Activated naive CD4-positive, alpha-beta T cell (primary cell): Measurements from ENCODE around the gene DYNLT4.
A peak's percentile ranks its signal among the peaks of the same experiment; 100 is the strongest.
"Not testable (repeated sequence)": the region's sequence is repeated elsewhere in the genome, so short reads cannot be mapped to it uniquely, and the experiment has no call there.

Experiments used
- DNase-seq, 4 experiments: peaks; one replicate each; lab custom pipeline; 2025; lab: John Stamatoyannopoulos, UW

The DYNLT4 gene

DNA sequence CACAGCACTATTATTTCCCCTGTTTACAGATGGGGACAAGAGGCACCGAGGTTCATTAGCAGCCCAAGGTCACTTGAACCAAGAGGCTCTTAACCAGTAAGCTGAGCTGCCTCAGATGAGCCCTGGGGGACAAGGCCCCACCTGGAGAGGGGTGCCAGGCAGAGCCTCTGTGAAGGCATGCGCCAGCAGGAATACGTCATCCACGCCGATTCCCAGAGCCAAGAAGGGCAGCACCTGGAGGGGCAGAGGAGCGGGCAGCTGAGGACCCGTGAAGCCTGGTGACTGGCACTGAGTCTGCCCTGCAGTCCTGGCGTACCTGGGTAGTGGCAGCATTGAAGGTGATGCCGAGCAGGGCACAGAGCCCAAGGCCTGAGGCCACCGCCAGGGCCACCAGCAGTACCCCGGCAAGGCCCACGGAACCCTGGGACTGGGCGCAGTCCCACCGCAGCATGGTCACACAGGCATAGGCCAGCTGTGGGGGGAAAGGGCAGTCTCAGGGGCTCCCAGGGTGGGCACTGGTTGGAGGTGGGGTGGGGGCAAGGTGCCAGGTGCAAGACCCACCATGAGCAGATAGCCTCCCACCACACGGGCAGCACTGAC lies 21.8 kb upstream of the DYNLT4 start:
- DNase-seq, result no peak

DNA sequence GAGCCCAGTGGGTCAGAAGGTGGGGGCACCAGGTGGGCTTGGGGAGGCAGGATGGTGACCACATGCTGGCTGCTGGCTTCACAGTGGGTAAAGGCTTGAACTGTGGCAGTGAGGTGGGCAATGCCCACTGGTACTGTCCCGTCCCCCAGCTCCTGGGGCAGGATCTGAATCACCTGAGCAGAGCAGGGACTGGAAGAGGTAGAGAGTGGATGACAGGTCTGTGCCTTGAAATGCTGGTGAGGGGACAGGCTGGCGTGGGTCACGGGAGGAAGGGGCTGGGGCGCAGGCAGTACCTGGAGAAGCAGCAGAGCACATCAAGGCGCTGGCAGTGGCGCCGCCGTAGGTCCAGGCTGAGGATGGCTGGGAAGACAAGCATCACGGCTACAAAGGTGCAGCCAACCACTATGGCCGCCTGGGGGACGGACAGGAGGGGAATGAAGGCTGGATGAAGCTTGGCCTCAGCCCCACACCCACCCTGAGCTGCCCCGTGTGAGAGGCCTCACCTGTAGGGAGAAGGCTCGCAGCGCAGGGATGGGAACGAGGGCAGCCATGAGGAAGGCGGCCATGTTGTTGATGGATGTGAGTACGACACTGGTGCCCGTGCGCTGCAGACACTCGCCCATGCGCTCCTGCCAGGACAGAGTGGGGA lies 21.0 kb upstream of the DYNLT4 start:
- DNase-seq, result no peak

DNA sequence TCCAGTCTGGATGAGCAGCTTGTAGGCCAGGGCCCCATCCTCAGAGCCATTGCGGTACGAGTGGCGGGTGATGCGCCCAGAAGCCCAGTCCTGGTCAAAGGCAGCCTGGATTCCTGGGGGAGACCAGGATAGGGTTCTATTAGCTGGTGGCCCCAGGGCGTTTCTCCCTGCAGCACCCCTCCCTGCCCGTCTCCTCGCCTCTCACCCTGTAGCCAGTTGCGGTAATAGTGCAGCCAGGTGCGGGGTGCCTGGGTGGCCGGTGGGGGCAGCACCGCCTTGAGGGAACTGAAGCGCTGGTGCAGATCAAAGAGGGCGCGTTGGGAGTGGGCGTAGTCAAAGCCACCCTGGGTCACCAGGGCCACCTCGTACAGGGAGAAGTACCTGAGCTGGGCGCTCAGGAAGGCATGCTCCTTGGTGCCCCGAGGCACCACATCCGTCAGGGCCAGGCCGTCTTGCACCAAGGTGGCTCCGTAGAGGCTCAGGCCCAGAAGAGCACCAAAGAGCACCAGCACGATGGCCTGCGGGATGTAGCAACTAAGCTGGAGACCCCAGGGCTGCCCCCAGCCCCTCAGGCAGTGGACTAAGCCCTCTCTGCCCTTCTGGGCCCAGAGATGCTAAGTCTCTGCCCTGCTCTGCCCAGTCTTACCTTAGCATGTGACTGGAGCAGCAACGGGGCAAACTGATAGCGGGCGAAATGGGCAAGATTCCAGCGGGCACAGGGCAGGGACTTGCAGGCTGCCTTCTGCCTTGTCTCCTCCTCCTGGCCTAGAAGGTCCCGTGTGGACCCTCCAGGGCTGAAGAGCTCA lies 20.2 kb upstream of the DYNLT4 start:
- DNase-seq, result no peak

DNA sequence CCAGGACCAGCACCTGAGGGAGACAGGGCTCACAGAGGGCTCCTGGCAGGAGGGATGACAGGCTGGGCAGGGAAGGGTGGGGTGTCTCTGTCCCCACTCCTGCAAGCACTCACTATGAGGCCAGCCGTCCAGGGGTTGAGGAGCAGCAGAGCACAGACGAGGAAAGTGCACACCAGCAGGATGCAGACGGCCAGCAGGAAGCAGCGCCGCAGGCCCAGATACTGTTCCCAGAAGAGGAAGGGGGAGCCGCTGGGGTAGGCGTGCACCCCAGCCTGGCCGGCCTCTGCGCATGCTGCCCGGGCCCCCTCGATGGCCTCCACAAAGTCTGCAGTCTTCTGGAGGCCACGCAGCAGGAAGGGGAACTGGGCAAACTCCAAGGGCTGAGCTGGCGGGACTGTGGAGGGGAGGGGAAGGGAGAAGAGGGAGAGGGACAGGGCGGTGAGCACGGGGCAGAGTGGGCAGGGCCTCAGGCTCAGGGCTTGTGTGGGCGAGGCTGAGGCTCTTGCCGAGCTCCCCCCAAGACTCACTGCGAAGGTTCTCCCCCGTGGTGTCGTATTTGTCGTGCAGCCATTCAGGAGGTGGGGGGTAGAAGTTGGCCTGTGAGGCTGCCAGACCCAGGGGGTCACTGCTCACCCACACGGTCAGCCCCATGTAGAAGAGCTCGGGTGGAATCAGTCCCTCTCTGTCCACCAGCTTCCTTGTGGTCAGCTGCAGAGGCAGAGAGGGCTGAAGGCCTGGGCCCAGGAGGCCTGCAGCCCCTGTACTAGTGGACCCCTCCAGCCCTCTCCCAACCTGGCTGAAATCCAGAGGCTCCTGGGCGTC lies 19.4 kb upstream of the DYNLT4 start:
- DNase-seq, result no peak

- DNase-seq, result not testable (repeated sequence)
These were observed 17.2 kb upstream of the DYNLT4 start for GRCh38 chr1:44824392-44824791.

DNA sequence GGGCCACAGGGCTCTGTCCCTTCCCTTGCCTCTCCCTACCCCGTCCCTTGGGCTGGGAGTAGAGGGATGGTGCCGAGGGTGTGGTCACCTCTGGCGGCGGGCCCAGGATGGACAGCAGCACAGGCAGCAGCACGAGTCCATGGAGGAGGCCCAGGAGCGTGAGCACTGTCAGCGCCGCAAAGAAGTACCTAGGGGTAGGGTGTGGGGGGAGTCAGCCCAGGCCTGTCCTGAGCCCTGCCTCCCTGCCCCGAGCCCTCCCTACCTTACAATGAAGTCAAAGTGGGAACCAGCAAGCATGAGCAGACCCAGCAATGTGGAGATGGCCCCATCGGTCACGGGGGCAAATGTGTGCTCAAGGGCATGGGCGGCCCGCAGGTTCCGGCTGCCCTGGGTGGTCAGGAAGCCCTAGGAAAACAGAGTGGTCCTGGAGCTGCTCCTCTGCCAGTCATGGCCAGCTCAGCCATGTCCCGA lies 15.9 kb upstream of the DYNLT4 start:
- DNase-seq, result no peak

GRCh38 chr1:44822131-44822701 lies 15.1 kb upstream of the DYNLT4 start:
- no peak for DNase-seq

DNA sequence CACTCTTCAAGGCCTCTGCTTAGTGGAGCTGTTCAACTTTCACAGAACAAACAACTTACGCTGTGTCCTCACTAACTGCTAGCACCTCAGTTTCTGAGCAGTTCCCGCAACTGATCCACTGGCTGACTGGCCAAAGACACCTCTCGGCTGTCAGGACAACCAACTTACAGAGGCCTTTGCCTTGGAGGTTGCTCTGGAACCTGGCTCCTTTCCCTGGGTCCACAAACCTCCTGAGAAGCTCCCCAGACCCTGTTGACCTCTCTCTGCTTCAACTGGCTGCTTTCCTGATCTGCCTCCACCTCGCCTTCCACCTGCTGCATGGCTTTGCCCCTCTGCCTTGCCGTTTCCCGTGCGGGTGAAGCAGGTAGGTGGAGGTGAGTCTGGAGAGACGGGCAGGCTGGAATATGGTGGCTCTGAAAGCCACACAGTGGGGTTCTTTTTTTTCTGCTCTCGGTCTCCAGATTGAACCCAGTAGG lies 14.1 kb upstream of the DYNLT4 start:
- DNase-seq, result no peak

GRCh38 chr1:44820328-44821239 lies 13.4 kb upstream of the DYNLT4 start:
- no peak for DNase-seq

DNA sequence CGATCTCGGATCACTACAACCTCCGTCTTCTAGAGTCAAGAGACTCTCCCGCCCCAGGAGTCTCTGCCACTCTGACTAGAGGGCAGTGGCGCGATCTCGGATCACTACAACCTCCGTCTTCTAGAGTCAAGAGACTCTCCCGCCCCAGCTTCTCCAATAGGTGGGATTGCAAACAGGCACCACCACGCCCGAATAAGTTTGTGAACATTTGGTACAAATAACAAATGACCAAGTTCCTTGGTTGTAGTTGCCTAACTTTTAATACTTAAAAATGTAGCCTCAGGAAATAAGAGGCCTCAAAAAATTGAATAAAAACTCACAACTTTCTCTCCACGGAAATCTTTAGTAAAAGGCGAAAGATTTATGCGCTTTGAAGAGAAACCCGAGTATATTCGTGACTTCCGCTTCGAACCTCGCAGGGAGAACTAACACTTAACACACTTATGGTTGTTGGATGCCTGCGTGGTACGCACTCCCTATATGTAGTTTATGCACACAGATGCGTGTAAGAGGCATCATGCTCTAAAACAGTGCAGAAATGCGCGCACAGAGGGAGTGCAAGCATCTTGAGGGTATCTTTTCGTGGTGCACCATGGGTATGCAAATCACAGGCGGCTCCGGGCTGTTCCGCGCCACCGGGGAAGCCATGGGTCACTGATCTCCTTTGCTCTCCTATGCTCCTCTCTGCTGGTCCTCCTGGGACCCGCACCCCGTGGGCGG lies 12.6 kb upstream of the DYNLT4 start:
- DNase-seq, result peak; percentile 64 to 74 (median 72)

GRCh38 chr1:44819196-44819607 lies 12.1 kb upstream of the DYNLT4 start:
- no peak for DNase-seq

GRCh38 chr1:44817771-44818495 lies 10.8 kb upstream of the DYNLT4 start:
- no peak for DNase-seq

GRCh38 chr1:44817307-44817706 lies 10.2 kb upstream of the DYNLT4 start:
- DNase-seq, result no peak

DNA sequence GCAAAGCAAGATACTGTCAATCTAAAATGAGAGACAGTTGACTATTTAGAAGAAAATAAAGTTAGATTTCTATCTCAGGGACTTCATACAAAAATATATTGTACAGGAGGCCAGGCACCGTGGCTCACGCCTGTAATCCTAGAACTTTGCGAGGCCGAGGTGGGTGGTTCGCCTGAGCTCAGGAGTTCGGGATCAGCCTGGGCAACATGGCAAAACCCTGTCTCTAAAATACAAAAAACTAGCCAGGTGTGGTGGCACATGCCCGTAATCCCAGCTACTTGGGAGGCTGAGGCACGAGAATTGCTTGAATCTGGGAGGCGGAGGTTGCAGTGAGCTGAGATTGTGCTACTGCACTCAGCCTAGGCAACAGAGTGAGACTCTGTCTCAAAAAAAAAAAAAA lies 8.8 kb upstream of the DYNLT4 start:
- not testable (repeated sequence) for DNase-seq

DNA sequence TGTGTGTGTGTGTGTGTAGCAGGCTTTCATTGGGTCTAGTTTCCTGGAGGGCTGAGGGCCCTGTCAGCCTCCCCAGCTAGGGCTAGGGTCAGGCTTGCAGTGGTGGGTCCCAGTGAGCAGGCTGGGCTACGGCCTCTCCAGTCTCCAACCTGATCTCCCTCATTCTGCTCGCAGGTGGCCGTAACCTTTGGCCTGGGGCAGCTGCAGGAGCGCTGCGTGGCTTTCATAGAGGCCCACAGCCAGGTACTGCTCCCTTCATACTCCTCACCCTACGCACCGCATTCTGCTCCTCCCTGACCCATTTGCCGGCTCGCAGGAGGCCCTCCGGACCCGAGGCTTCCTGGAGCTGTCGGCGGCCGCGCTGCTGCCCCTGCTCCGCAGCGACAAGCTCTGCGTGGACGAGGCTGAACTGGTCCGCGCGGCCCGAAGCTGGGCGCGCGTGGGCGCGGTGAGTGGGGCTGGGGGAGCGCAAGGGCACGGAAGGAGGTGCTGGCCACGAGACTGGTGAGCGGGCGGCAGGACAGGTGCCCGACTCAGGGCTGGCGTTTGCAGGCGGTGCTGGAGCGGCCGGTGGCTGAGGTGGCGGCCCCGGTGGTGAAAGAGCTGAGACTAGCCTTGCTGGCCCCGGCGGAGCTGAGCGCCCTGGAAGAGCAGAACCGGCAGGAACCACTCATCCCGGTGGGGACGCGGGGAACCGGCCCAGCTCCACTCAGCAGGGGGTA lies 5.8 kb upstream of the DYNLT4 start:
- DNase-seq, result no peak

GRCh38 chr1:44811234-44811633 lies 4.1 kb upstream of the DYNLT4 start:
- DNase-seq, result no peak

GRCh38 chr1:44810762-44811105 lies 3.6 kb upstream of the DYNLT4 start:
- DNase-seq, result not testable (repeated sequence)

DNA sequence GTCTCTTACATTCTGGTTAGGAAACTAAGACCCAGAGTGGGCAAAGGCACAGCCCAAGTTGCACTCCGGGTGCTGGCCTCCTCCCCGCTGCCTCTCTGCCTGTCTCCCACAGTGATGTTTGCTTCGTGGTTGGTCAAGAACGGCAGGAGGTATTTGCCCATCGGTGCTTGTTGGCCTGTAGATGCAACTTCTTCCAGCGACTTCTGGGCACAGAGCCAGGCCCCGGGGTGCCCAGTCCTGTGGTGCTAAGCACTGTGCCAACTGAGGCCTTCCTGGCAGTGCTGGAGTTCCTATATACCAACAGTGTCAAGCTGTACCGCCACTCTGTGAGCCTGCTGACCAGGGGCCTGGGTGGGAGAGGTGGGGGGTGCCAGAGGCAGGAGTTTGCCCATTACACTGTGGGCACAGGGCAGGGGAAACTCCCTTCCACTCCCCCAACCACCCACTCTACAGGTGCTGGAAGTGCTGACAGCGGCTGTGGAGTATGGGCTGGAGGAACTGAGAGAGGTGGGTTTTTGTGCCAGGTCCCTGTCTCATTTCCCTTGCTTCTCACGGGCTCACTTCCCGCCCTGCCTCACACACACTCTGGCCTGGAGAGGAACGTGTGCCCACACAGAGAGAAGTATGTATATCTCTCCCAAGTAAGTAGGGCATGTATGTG lies 3.1 kb upstream of the DYNLT4 start:
- no peak for DNase-seq
